ENCODE measurements around the gene IL20. TPM values are rescaled to one million over a fixed set of nuclear protein-coding genes. Genes with fewer than 3 reads are reported as not detected.

IL20 gene
- not detected in 2 replicates for total RNA-seq

GRCh38 chr1:206864939-206865671, at the start of gene IL20:
IL20 (plus strand) TSS chr1:206865623; CDS start chr1:206865853, 230 bp downstream.

DNA sequence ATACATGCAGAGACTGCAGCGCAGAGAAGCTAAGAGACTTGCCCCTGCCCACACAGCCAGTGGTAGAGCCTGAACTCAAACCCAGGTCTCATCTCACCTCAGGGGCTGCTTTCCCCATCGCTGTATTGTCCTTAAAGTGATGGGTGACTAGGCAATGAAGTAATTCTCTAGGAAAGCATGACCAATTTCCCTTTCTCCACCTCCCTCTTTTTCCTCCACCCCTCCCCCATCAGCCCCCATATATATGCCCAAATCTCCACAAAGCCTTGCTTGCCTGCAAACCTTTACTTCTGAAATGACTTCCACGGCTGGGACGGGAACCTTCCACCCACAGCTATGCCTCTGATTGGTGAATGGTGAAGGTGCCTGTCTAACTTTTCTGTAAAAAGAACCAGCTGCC, 31.8 kb downstream of the IL20 start, which contains the start of gene IL24:
Gene IL24 (plus strand): TSS at position 269 of the 400 bp plus-strand sequence. CDS start 390 bp downstream, outside the sequence.

Other genes with a start within 250 kb of the IL20 start
- gene DYRK3, start 230.1 kb upstream of the IL20 start, total RNA-seq = 16.9 and 17.2 TPM in 2 replicates
- 24.4 and 24.9 TPM in 2 replicates for gene MAPKAPK2, start 180.7 kb upstream of the IL20 start, total RNA-seq
- not detected in 2 replicates for gene IL19, start 94.8 kb upstream of the IL20 start, total RNA-seq
- not detected in 2 replicates for gene IL10, start 93.1 kb upstream of the IL20 start, total RNA-seq
- 0.15 TPM in 1 of 2 replicates, not detected in the other for gene IL24, start 31.8 kb downstream of the IL20 start, total RNA-seq
- gene FCMR, start 56.3 kb downstream of the IL20 start, total RNA-seq = 0.32 TPM in 1 of 2 replicates, not detected in the other
- gene PIGR, start 80.8 kb downstream of the IL20 start, total RNA-seq = not detected in 2 replicates
- gene FCAMR, start 104.8 kb downstream of the IL20 start, total RNA-seq = not detected in 2 replicates
- gene C1orf116, start 167.1 kb downstream of the IL20 start, total RNA-seq = not detected in 2 replicates
- 6.8 and 8.4 TPM in 2 replicates for gene YOD1, start 185.6 kb downstream of the IL20 start, total RNA-seq
- gene PFKFB2, start 187.7 kb downstream of the IL20 start, total RNA-seq = 1.4 and 1.6 TPM in 2 replicates
- 0.32 TPM in 1 of 2 replicates, not detected in the other for gene C4BPB, start 223.2 kb downstream of the IL20 start, total RNA-seq
- not detected in 2 replicates for gene C4BPA, start 238.6 kb downstream of the IL20 start, total RNA-seq

Measured in epithelial cell of umbilical artery (primary cell).